HEK293T (cell line): ENCODE measurements around the gene DNAJC5.

Experiments
- CTCF ChIA-PET: fragments of 350-600 bp; formaldehyde crosslinking; extraction: SDS; loops from one replicate; lab custom pipeline; 2021; ENCODE audit warnings: antibody characterized with exemption, inconsistent platforms; lab: Yijun Ruan, JAX
- POLR2A ChIA-PET: fragments of 350-600 bp; formaldehyde crosslinking; extraction: SDS; loops from one replicate; lab custom pipeline; 2020; ENCODE audit warnings: antibody characterized with exemption, inconsistent platforms; lab: Yijun Ruan, JAX
- DNase-seq: peaks from one replicate; pipeline ENCODE4 v3.0.0; 2012; ENCODE audit warnings: mixed read lengths; ENCODE audit errors: extremely low spot score
- ARNT ChIP-seq: fragments of 450-650 bp; IDR thresholded peaks from 2 replicates; pipeline ENCODE4 v1.6.1; 2017; ENCODE audit warnings: mild to moderate bottlenecking
- BHLHE40 ChIP-seq: fragments of 450-650 bp; IDR thresholded peaks from 2 replicates; pipeline ENCODE4 v1.6.1; 2016; ENCODE audit warnings: mild to moderate bottlenecking, moderate library complexity, borderline replicate concordance
- CTBP1 ChIP-seq: fragments of 450-650 bp; IDR thresholded peaks from 2 replicates; pipeline ENCODE4 v1.6.1; 2016; ENCODE audit warnings: borderline replicate concordance
- ELF4 ChIP-seq: fragments of 450-650 bp; IDR thresholded peaks from 2 replicates; pipeline ENCODE4 v1.6.1; 2017; ENCODE audit warnings: antibody characterized with exemption
- FOXA1 ChIP-seq: fragments of 450-650 bp; IDR thresholded peaks from 2 replicates; pipeline ENCODE4 v1.6.1; 2016; ENCODE audit warnings: mild to moderate bottlenecking
- FOXK2 ChIP-seq: fragments of 450-650 bp; IDR thresholded peaks from 2 replicates; pipeline ENCODE4 v1.6.1; 2016; ENCODE audit warnings: mild to moderate bottlenecking
- FOXM1 ChIP-seq: fragments of 450-650 bp; IDR thresholded peaks from 2 replicates; pipeline ENCODE4 v1.6.1; 2017; ENCODE audit warnings: mild to moderate bottlenecking, borderline replicate concordance
- HDGF ChIP-seq: fragments of 450-650 bp; IDR thresholded peaks from 2 replicates; pipeline ENCODE4 v1.6.1; 2017; ENCODE audit warnings: antibody characterized with exemption, borderline replicate concordance
- L3MBTL2 ChIP-seq: fragments of 450-650 bp; conservative IDR thresholded peaks from 2 replicates; pipeline ENCODE4 v1.6.1; 2016; ENCODE audit warnings: mild to moderate bottlenecking
- LEF1 ChIP-seq: fragments of 450-650 bp; IDR thresholded peaks from 2 replicates; pipeline ENCODE4 v1.6.1; 2017; ENCODE audit warnings: mild to moderate bottlenecking, borderline replicate concordance
- NFRKB ChIP-seq: fragments of 450-650 bp; IDR thresholded peaks from 2 replicates; pipeline ENCODE4 v1.6.1; 2016; ENCODE audit warnings: mild to moderate bottlenecking, moderate library complexity
- SP1 ChIP-seq: fragments of 450-650 bp; IDR thresholded peaks from 2 replicates; pipeline ENCODE4 v1.6.1; 2017
- SUZ12 ChIP-seq: fragments of 450-650 bp; IDR thresholded peaks from 2 replicates; pipeline ENCODE4 v1.6.1; 2016; ENCODE audit warnings: mild to moderate bottlenecking
- TARDBP ChIP-seq: fragments of 450-650 bp; IDR thresholded peaks from 2 replicates; pipeline ENCODE4 v1.6.1; 2016
- ZNF384 ChIP-seq: fragments of 450-650 bp; IDR thresholded peaks from 2 replicates; pipeline ENCODE4 v1.6.1; 2016
- TF ChIP-seq, protein P1 (sequence below): fragments of 450-650 bp; IDR thresholded peaks from 2 replicates; pipeline ENCODE4 v1.6.1; 2016

The DNAJC5 gene

DNA sequence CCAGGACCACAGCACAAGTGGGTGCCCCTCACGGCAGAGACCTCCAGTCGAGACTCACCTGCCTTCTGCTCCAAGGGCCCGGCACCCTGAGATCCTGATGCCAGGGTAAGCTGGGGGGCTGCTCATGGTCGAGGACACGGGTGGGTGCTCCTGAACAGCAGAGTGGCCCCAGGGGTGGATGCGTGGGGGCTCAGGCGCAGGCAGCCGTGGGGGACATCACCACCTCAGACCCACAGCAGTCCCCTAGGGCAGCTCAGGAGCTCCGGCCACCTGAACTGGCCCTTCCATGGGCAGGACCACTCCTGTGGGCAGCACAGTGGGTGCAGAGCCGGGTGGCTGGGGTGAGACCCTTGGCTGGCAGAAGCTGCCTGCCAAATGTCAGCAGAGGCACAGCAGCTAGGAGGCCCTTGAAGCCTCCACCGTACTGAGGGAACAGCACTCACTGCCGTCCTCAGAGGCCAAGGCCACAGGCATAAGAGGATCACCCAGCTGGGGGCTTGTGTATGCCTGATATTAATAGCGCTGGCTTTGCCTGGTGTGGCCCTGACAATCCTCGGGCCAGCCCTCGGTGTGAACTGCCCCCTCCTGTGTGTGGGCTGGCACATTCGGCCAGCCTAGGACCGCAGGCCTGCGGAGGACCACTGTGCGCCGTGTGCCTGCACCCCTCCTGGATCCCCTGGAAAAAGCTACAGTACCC, 55.9 kb downstream of the DNAJC5 start:
- DNase-seq = no peak
- POLR2A ChIA-PET = interaction anchor here (1.0 kb wide), 1 partner anchor 8 kb away, joined by 3 read pairs; no protein-coding TSS in a partner anchor
- CTCF ChIA-PET = interaction anchor here (0.6 kb wide), 1 partner anchor 86 kb away, joined by 3 read pairs; the partner anchor contains the start of gene TPD52L2
- TF ChIP-seq FOXK2 (no peak), ZNF384 (no peak), NFRKB (no peak), TARDBP (no peak), BHLHE40 (no peak), LEF1 (no peak), ELF4 (no peak), SUZ12 (no peak), HDGF (no peak), SP1 (no peak), L3MBTL2 (no peak)

DNA sequence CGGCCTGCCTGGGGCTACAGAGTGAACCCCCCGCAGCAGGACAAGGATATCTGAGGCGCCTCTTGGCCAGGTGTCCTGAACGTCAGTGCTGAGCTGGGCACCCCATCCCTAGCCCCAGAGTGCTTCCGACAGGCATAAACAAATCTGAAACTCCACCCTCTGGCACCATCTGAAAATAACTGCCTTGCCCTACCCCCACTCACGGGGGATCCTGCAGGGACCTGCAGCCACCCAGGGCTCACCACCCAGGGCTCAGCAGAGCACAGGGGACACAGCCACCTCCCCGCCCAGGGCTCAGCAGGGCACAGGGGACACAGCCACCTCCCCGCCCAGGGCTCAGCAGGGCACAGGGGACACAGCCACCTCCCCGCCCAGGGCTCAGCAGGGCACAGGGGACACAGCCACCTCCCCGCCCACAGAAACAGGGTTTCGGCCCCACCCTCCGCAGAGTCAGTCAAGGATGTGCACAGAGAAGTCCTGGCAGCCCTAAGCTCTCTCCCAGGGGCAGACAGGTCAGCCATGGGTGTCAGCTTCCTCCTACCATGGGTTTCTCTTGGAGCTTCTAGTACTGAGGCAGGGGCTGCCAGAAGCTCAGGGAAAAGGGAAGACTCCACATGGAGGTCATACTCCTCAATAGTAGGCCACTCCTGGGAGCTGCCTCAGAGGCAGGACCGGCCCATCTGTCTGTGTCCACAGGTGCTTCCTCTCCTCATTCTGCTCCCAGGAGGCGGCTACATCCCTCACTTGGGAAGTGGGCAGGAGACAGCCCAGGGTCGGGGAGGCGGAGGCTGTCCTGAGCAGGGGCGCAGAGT, 56.7 kb downstream of the DNAJC5 start:
- TF ChIP-seq SP1 (no peak), NFRKB (no peak), ARNT (no peak), CTBP1 (no peak), FOXM1 (no peak), BHLHE40 (no peak), SUZ12 (no peak), TARDBP (no peak), FOXK2 (no peak), L3MBTL2 (no peak), ELF4 (no peak), LEF1 (no peak), FOXA1 (no peak), ZNF384 (no peak), HDGF (no peak)
- TF ChIP-seq, protein P1, sequence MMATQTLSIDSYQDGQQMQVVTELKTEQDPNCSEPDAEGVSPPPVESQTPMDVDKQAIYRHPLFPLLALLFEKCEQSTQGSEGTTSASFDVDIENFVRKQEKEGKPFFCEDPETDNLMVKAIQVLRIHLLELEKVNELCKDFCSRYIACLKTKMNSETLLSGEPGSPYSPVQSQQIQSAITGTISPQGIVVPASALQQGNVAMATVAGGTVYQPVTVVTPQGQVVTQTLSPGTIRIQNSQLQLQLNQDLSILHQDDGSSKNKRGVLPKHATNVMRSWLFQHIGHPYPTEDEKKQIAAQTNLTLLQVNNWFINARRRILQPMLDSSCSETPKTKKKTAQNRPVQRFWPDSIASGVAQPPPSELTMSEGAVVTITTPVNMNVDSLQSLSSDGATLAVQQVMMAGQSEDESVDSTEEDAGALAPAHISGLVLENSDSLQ = no peak
- DNase-seq = no peak
- ChIA-PET CTCF (interaction anchor here (0.5 to 0.6 kb wide), 2 partner anchors 20 to 42 kb away, joined by 3 to 6 read pairs; no protein-coding TSS in a partner anchor), POLR2A (interaction anchor here (1.0 kb wide), 1 partner anchor 8 kb away, joined by 3 read pairs; no protein-coding TSS in a partner anchor)

DNA sequence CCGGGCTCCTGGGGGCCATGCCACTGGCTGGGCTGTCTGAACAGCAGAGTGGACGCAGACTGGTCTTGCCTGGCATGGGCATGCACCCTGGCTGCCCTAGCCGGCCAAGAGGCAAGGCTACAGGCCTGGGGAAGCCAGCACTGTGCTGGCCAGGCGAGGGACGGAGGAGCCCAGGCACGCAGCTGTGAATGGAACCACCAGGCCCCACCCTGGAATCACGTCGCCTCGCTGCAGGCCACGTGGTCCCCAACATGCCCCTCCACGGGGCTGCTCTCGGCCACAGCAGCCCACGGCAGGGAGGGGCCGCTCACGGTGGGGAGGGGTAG, 57.2 kb downstream of the DNAJC5 start:
- CTCF ChIA-PET = interaction anchor here (0.6 kb wide), 1 partner anchor 241 kb away, joined by 3 read pairs; no protein-coding TSS in a partner anchor
- no peak for TF ChIP-seq ZNF384
- no peak for TF ChIP-seq TARDBP
- no peak for TF ChIP-seq ARNT
- TF ChIP-seq FOXA1 = no peak
- TF ChIP-seq SP1 = no peak
- no peak for TF ChIP-seq ELF4
- no peak for TF ChIP-seq NFRKB
- no peak for TF ChIP-seq L3MBTL2
- no peak for TF ChIP-seq LEF1
- no peak for TF ChIP-seq SUZ12
- TF ChIP-seq FOXK2 = no peak
- TF ChIP-seq BHLHE40 = no peak
- POLR2A ChIA-PET = interaction anchor here (1.0 kb wide), 1 partner anchor 9 kb away, joined by 3 read pairs; no protein-coding TSS in a partner anchor
- DNase-seq = no peak

DNA sequence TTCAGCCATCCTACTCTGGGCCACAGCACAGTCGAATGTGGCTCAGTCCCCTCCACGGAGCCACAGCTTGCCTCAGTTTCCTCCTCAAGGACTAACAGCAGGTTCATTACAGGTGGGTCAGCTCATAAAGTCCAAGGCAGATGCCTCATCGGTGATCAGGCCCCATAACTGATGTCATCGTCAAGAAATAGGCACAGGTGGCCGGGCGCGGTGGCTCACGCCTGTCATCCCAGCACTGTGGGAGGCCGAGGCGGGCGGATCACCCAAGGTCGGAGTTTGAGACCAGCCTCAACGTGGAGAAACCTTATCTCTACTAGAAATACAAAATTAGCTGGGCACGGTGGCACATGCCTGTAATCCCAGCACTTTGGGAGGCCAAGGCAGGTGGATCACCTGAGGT, 57.8 kb downstream of the DNAJC5 start:
- DNase-seq = no peak
- TF ChIP-seq ARNT = no peak
- TF ChIP-seq TARDBP = no peak
- POLR2A ChIA-PET = no interaction called here
- CTCF ChIA-PET = interaction anchor here (0.6 kb wide), 1 partner anchor 242 kb away, joined by 3 read pairs; no protein-coding TSS in a partner anchor

DNA sequence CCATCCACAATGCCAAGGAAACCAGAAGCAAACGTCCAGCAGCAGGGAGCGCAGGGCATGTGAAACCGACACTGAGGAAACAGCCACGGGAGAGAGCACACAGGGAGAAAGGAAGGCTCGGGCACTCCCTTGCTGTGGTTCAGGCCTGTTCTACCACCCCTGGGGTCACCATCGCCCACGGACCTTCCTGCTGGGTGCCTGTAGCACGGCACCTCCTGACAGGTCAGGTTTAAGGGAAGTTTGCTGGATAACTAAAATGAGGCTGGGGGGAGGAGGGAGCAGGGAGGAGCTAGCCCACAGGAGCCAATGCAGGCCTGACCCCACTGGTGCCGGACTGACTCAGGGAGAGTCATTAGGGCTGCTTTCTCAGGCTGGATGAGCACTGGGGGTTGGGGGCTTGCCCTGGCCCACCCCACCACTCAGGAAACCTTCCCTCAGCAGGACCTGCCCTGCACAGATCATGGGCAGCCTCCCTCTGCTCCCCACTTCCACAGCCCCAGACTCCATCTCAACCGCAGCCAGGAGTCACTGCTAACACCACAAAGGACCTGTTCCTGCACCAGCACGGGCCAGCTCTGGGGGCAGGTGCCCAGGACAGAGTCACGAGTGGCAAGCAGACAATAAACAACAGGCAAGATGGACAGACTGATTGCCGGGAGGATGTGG, 59.0 kb downstream of the DNAJC5 start:
- ChIA-PET CTCF (interaction anchor here (0.6 kb wide), 1 partner anchor 7 kb away, joined by 3 read pairs; no protein-coding TSS in a partner anchor), POLR2A (no interaction called here)
- no peak for TF ChIP-seq ZNF384
- no peak for DNase-seq

DNA sequence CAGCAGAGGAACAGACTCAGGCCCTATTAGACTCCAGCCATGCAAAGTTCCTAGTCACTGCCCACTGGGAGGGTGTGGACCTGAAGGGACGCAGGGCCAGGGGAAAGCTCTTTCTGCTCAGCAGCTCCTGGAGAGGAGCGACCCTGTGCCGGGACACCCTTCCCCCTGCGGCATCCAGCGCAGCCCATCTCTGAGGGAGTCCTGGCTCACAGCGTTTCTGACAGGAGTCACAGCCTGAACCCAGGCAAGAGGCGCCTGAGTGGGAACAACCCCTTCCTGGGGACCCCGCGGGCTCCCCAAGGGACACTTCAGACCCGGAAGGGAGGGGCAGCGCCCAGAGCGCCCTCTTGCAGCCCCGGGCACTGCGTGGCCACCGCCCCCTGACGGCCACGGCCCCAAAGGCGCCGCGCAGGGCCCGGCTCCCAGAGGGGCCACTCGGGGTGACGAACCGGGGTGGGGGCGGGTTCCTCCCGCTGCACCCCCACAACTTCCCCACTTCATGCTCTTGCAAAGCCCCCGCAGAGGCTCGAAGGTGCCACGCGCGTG, 60.4 kb downstream of the DNAJC5 start:
- DNase-seq = peak; percentile 33
- POLR2A ChIA-PET = interaction anchor here (1.2 to 3.3 kb wide), 3 partner anchors 12 to 44 kb away, joined by 4 to 27 read pairs (median 5); no protein-coding TSS in a partner anchor
- TF ChIP-seq ZNF384 = no peak
- TF ChIP-seq FOXK2 = no peak
- no peak for TF ChIP-seq FOXM1
- TF ChIP-seq HDGF = peak; percentile 79; the same call in 1 of the 2 replicates
- TF ChIP-seq ARNT = no peak
- TF ChIP-seq NFRKB = no peak
- no peak for TF ChIP-seq ELF4
- CTCF ChIA-PET = interaction anchor here (1.3 kb wide), 1 partner anchor 18 kb away, joined by 3 read pairs; no protein-coding TSS in a partner anchor
